A172 (cell line): ENCODE data around the gene COL5A2. TPM values are rescaled to one million over a fixed set of nuclear protein-coding genes. Genes with fewer than 3 reads are reported as not detected.

ENCODE experiments used
- DNase-seq: peaks from one replicate; pipeline ENCODE4 v3.0.0-alpha.2; 2015; ENCODE audit warnings: low spot score
- total RNA-seq: library from RNA; depleted of rRNA; stranded (reverse); fragments of >200 nt; shearing (Covaris generic); gene quantifications from 2 replicates; pipeline ENCODE4 v1.2.3, GENCODE V29; 2014

Gene COL5A2
- total RNA-seq, 1 experiment from 2014 or later = 955 TPM

GRCh38 chr2:189147361-189147760 lies 32.2 kb downstream of the COL5A2 start:
- no peak for DNase-seq

DNA sequence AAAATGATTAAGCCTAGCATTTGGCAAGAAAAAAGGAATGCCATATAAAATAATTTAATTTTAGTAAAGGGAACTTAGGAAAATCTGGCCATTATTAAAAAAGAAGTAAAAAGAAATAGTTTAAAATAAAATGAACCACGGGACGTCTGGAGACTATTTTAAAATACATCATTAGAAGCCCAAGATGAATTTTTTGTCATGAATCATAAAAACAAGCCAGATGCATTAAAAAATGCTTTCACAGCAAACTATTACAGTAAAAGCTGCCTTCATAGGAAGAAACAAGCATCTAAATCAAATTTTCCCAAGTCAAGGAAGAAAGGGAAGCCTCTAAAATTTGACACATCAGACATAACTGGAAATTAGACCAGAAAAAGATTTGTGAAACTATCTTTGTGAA lies 33.0 kb downstream of the COL5A2 start:
- no peak for DNase-seq

- DNase-seq = no peak
Measured at GRCh38 chr2:189144700-189145211, 34.8 kb downstream of the COL5A2 start.

DNA sequence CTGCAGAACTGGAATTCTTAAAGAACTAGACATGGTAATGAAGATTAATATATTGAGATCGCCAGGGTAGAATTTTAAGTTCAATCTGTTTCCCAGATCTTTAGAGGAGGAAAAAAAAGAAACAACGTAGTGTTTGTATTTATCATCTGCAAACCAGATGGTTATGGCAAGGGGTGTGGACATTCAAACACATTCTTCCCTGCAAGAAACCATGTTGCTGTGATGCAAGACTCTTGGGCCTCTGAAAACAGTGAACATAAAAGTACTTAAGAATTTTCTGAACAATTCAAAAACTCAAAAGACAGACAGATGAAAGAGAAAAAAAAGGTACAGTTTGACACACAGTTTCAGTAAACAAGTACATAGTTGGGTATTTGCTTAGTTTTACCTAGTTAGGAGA lies 35.6 kb downstream of the COL5A2 start:
- no peak for DNase-seq

DNA sequence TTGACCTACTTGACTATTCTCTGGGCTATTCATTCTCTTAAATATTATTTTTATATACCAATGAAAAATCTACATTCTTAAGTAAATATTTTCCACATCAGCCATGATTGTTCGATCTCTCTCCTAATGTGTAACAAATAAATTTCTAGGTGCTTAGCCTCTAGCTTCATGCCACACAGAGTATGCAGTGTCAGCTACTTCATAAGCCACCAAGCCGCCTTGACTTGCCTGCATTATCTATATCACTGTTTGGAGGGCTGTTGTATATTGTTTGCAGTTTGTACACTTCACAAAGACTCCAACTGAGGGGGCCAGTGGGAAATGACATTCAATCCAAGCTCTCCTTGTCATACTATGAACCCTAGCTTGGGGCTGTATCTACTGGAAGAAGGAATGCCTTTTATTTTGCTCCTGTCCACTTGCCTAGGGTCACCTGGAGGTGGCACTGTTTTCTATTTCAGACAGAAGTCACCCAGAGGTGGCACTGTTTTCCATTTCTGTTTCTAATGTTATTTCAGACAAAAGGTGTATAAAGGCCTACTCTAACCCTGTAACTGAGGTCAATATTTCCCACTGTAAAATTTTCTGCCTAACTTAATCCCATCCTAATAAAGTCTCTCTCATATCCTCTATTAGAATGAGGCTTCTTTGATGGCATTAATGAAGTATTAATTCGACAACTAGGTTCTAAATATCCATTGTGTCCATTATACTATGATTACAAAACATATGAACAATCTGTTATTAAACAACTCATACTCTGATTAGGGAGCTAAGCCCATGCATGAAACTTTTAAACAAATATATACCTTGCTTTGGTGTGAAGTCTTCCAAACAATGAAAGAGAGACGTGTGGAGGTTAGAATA lies 36.4 kb downstream of the COL5A2 start:
- DNase-seq = peak; percentile 76

GRCh38 chr2:189138800-189139199 lies 40.8 kb downstream of the COL5A2 start:
- DNase-seq = no peak

DNA sequence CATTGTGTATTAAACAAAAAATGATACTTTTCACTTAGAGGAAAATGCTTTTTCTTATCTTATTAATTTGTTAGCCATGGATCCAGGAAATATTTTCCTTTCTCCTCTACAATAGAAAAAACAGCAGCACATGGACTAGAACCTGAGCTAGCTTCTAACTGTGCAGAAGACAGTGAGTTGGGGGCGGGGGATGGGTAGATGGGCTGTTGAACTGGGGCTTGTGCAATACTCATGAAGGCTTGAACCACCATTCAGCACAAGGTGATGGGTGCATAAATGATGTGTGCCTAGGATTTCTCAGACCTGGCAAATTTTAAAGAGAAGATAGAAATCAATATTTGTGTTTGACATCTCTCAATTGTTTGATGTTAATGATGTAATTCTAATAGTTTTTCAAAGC lies 42.0 kb downstream of the COL5A2 start:
- no peak for DNase-seq

- no peak for DNase-seq
Measured at GRCh38 chr2:189134485-189134884, 45.1 kb downstream of the COL5A2 start.

DNA sequence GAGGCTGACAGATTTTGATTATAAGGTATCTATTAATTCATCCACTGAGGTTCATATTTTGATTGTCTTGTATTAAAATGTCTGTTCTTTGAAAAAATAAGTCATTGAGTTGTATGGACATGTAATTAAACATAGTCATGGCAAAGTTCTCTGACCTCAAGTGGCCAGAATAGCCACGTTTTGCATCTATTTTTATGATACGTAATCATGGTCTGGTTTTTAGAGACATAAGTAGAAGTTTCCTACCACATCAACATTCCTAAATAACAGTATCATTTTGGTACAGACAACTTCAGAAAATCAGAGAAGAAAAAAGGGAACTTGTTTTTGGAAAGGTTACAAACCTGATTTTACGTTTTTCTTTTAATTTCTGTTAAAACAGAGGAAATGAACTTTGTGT lies 47.6 kb downstream of the COL5A2 start:
- DNase-seq = no peak

DNA sequence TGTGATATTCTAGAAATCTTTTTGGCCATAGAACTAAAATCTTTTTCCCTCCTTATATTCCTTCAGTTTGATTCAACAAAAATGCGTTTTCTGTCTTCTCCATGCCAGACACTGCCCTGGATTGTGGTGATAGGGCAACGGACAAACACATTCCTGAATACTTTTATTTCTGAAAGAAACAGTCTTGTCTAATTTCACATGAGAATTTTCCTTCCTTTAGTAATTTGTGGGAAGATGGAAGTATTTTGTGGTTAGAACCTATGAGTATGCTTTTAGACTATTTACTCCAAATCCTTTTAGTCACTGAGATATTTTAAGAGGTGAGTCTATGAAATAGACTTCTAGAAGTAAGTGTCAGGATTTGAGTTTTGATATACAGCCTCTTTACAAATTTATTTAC lies 49.6 kb downstream of the COL5A2 start:
- DNase-seq = peak; percentile 89

DNA sequence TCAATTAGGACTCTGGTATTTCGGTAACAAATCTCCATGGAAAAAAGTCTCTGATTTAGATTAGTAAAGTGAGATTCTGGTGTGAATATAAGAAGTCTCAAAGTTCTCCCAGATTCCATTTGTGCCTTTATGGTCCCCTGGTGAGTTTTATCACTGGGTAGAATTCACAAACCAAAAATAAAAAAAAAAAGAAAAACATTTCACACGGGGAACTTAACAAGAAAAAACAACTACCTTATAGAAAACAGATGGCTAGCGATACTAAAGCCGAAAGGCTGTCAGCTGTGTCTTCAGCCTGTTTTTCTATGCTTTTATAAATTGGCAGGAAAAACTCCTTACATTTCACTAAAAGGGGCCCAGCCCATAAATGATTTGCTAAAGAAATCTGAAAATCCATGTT lies 50.6 kb downstream of the COL5A2 start:
- DNase-seq = no peak

GRCh38 chr2:189127756-189128155 lies 51.8 kb downstream of the COL5A2 start:
- no peak for DNase-seq

DNA sequence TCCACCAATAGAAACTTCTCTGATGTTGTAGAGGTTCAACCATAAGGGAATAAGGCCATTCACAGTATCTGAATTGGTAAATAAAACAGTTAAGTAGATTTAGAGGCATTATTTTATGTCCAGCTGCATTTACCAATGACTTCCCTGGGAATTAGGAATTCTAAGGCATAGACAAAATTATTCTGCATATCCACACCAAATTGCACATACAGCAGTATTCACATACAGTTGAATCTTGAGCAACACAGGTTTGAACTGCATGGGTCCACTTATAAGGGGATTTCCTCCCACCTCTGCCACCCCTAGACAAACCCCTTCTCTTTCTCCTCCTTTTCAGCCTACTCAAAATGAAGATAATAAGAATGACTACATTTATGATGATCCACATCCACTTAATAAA lies 54.4 kb downstream of the COL5A2 start:
- no peak for DNase-seq

DNA sequence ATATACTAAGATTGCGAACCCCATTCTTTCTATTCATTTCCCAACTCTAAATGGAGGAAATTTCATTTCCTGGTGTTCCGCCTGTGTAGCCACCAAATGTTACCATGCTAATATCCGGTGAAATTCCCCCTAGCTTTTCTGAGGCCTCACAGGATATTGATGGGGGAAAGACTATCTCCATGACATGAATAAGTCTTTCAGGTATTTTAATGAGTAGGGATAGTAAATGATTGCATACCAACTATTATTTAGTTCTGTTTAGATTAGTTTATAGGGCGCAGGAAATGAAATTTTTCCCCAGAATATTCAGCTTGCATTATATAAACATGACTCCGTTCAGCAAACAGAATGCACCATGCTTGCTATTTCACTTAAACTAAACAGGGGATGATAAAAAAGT lies 55.4 kb downstream of the COL5A2 start:
- DNase-seq = peak; percentile 78

- no peak for DNase-seq
Measured at GRCh38 chr2:189118386-189118785, 61.2 kb downstream of the COL5A2 start.

GRCh38 chr2:189116979-189117378 lies 62.6 kb downstream of the COL5A2 start:
- DNase-seq = no peak

DNA sequence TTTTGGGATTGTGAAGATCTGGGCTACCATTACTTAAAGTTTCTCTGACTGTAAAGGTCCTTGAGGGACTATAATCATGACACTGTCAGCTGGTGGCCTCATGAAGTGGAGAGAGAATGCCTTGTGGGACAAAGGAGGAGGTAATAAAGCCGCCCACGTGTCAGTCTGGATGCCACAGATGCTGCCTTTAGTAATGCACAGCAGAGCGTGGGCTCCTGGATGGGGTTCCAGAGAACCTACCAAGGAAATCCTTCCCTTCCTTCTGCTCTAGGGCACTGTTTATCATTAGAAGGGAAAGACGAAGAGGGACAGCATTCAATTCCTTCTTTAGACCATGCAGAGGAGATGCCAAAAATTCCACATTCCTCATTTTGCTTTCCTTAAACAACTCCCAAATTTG lies 63.5 kb downstream of the COL5A2 start:
- DNase-seq = no peak

DNA sequence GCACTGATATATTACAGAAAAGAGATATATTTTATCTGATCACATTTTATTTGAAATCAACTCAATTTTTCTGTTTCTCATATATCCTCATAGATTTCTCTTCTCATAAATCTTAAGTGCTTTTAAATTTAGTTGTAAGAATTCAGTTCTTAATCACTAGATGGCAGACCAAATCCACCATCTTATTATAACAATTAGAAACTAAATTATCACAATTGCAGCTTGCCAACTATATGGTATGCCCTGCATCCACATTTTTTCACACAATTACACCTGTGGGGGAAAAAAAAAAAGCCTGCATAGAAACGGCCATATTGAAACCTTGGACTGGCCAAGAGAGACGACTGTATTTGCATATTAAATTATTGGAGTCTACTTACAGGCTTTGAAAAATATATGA lies 64.4 kb downstream of the COL5A2 start:
- no peak for DNase-seq

- no peak for DNase-seq
Measured at GRCh38 chr2:189113963-189114362, 65.6 kb downstream of the COL5A2 start.

GRCh38 chr2:189111063-189111715 lies 68.4 kb downstream of the COL5A2 start:
- no peak for DNase-seq

- no peak for DNase-seq
Measured at GRCh38 chr2:189109921-189110397, 69.6 kb downstream of the COL5A2 start.

GRCh38 chr2:189104934-189105333 lies 74.6 kb downstream of the COL5A2 start:
- no peak for DNase-seq

DNA sequence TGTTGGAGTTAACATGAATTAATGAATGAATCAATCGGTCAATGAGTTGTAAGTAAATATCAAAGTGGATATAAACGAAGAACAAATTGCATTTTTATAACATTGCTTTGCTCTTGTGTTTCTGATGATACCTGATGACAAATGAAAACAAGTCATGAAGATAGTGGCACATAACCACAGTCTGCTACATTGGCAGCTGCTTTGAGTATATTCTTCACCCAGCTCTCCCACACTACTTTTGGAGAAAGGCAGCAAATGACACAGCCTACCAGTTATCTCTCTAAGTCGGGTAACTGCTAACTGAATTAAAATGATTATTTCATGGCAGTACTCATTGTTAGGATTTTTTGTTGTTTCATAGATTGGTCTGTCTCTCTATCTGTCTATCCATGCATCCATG lies 76.8 kb downstream of the COL5A2 start:
- DNase-seq = no peak
